Activated naive CD8-positive, alpha-beta T cell (primary cell): Measurements from ENCODE around the gene FOXP4.
"Not testable (repeated sequence)": the region's sequence is repeated elsewhere in the genome, so short reads cannot be mapped to it uniquely, and the experiment has no call there.

Experiments
- H3K27ac Mint-ChIP-seq: one replicate; pipeline ENCODE4 v1.8.0; 2021; ENCODE audit warnings: mixed read lengths
- H3K27me3 Mint-ChIP-seq: one replicate; pipeline ENCODE4 v1.8.0; 2021; ENCODE audit warnings: mixed read lengths
- H3K36me3 Mint-ChIP-seq: one replicate; pipeline ENCODE4 v1.8.0; 2021; ENCODE audit warnings: mixed read lengths
- H3K4me1 Mint-ChIP-seq: one replicate; pipeline ENCODE4 v1.8.0; 2021; ENCODE audit warnings: low read depth, mixed read lengths
- H3K4me3 Mint-ChIP-seq: one replicate; pipeline ENCODE4 v1.8.0; 2021; ENCODE audit warnings: mild to moderate bottlenecking, mixed read lengths
- H3K9me3 Mint-ChIP-seq: one replicate; pipeline ENCODE4 v1.8.0; 2021; ENCODE audit warnings: low read depth, mixed read lengths

The FOXP4 gene

GRCh38 chr6:41599852-41600445 lies 53.8 kb downstream of the FOXP4 start:
- H3K4me1 Mint-ChIP-seq = peaks cover 8% of the 10 kb centered on the region
- peaks cover 1% of the 10 kb centered on the region for H3K27me3 Mint-ChIP-seq
- H3K27ac Mint-ChIP-seq = no peak overlapping the region
- H3K9me3 Mint-ChIP-seq = no peaks in the 10 kb centered on the region
- no peaks in the 10 kb centered on the region for H3K36me3 Mint-ChIP-seq
- no peak overlapping the region for H3K4me3 Mint-ChIP-seq

DNA sequence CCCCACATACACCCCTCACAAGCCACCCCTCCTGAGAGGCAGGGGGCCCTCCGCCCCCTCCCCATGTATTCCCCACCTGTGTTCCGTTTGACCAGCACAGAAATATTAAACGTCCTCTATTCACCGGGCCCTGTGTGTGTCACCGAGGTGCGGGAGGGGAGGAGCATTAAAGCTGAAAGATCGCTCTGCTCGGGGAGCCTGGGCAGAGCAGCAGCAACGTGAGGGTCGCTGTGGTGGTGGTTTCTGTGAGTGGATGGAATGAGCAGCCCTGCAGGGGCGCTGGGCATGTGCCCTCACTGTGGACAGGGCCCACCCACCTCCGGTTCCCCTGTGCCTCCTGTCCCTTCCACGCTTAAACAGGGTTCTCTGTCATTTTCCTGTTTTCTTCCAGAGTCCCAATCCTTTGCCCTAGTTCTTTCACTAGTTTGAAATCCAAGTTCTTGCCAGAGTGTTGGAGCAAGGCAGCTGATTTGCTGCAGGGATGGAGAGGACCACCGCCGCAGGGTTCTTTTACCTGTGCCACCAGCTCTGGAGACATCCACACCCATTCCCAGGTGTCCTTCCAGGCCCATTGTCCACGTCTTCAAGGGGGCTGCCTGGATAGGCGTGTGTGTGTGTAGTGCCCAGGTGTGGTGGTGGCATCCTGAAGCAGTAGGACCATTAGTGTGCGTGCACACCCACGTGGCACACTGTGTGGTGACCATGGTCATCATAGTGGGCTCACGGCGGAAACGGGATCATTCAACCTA lies 54.5 kb downstream of the FOXP4 start:
- H3K4me1 Mint-ChIP-seq = peaks cover 8% of the 10 kb centered on the region
- H3K9me3 Mint-ChIP-seq = no peaks in the 10 kb centered on the region
- no peak overlapping the region for H3K27ac Mint-ChIP-seq
- no peaks in the 10 kb centered on the region for H3K36me3 Mint-ChIP-seq
- H3K27me3 Mint-ChIP-seq = peaks cover 1% of the 10 kb centered on the region
- H3K4me3 Mint-ChIP-seq = no peak overlapping the region

GRCh38 chr6:41601248-41601549 lies 55.0 kb downstream of the FOXP4 start:
- Mint-ChIP-seq H3K4me1 (peaks cover 8% of the 10 kb centered on the region), H3K36me3 (no peaks in the 10 kb centered on the region), H3K27ac (no peak overlapping the region)

DNA sequence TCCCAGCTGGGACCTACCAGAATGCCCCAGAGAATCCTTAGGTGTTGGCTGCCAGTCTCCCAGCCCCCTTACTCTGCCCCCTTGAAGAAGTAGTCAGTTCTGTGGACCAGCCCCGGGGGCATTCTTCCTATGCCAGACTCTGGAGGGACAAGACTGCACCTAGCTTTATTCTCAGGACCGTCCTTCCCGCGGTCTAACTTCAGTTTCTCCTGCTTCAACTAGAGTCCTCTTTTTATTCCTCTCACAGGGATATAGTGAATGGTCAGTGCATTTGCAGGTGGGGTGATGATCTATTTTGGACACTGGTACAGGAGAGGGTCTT lies 56.2 kb downstream of the FOXP4 start:
- H3K4me3 Mint-ChIP-seq = no peak overlapping the region
- no peaks in the 10 kb centered on the region for H3K9me3 Mint-ChIP-seq

More at GRCh38 chr6:41601248-41601549, 55.0 kb downstream of the FOXP4 start:
- no peak overlapping the region for H3K4me3 Mint-ChIP-seq
- H3K27me3 Mint-ChIP-seq = peaks cover 1% of the 10 kb centered on the region
- no peaks in the 10 kb centered on the region for H3K9me3 Mint-ChIP-seq

DNA sequence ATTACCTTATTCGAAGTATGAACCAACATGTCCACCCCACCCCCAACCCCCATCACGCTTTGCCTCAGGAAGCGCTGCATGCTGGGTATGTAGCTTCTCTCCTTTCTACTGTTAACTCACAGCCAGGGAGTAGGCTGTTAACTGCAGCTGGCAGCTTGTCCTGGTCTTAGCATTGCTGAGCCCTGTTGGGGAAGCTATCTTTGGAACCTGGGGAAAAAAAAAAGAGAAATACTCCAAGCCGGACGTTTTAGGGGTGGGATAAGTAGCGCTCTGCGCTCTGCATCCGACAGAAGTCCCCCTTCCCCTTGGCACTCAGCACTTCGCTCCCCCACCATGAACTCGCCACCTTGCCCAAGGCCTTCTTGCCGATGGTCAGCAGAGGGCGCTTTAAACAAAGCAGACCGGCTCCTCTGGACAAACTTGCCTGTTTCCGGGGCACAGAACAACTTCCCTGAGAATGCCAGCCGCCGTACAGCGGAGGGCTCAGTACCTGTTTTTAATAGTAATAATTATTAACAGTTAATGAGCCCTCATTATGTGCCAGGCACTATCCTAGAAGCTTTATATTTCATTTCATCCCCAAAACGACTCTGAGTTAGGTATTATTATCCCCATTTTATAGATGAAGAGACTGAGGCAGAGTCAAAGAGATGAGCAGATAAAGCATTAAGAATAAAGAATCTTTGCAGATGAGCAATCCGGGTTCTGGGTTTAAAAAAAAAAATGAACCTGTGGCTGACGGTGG lies 56.9 kb downstream of the FOXP4 start:
- H3K4me1 Mint-ChIP-seq = peaks cover 8% of the 10 kb centered on the region
- peaks cover 1% of the 10 kb centered on the region for H3K27me3 Mint-ChIP-seq

More for the DNA sequence above, 56.2 kb downstream of the FOXP4 start:
- Mint-ChIP-seq H3K36me3 (no peaks in the 10 kb centered on the region), H3K27me3 (peaks cover 1% of the 10 kb centered on the region), H3K4me1 (peaks cover 8% of the 10 kb centered on the region), H3K27ac (no peak overlapping the region)

GRCh38 chr6:41604006-41604405 lies 57.8 kb downstream of the FOXP4 start:
- peaks cover 1% of the 10 kb centered on the region for H3K27me3 Mint-ChIP-seq
- H3K4me3 Mint-ChIP-seq = no peak overlapping the region
- no peaks in the 10 kb centered on the region for H3K36me3 Mint-ChIP-seq
- H3K4me1 Mint-ChIP-seq = peaks cover 8% of the 10 kb centered on the region
- H3K27ac Mint-ChIP-seq = no peak overlapping the region
- H3K9me3 Mint-ChIP-seq = no peaks in the 10 kb centered on the region

More for the DNA sequence above, 56.9 kb downstream of the FOXP4 start:
- Mint-ChIP-seq H3K9me3 (no peaks in the 10 kb centered on the region), H3K4me3 (no peak overlapping the region), H3K27ac (no peak overlapping the region), H3K36me3 (no peaks in the 10 kb centered on the region)

DNA sequence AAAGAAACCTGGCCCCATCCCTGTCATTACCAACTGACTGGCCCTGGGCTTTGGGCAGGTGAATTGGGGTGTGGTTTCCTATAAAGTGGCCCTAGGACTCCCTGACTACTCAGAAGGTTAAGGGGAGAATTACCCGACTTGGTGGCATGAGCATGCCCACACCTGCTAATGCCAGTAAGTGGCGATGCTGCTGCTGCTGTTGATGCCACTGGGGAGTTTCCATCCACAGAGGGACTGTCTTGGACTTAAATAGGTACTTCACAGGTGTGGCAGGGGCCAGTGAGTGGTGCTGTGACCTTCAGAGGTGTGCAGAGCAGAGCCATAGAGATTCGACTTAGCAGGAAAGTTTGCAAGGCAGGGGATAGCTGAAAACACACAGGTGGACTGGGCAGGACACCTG lies 59.5 kb downstream of the FOXP4 start:
- Mint-ChIP-seq H3K4me1 (peaks cover 8% of the 10 kb centered on the region), H3K36me3 (no peaks in the 10 kb centered on the region), H3K9me3 (no peaks in the 10 kb centered on the region)

DNA sequence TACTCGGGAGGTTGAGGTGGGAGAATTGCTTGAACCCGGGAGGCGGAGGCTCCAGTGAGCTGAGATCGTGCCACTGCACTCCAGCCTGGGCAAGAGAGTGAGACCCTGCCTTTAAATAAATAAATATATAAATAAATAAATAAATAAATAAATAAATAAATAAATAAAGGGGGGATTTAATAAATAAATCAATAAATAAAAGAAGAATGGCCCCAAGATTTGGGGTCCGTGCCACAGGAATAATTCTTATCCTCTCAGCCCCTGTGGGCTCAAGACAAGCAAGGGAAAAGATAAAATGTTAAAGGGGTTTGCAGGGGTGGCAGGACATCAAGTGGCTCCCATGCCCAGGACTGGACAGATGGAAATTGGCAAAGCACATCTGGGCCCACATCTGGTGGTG lies 60.9 kb downstream of the FOXP4 start:
- Mint-ChIP-seq H3K4me3 (no peak overlapping the region), H3K27me3 (peaks cover 1% of the 10 kb centered on the region), H3K27ac (no peak overlapping the region), H3K4me1 (peaks cover 8% of the 10 kb centered on the region), H3K9me3 (no peaks in the 10 kb centered on the region), H3K36me3 (no peaks in the 10 kb centered on the region)

More for the DNA sequence above, 59.5 kb downstream of the FOXP4 start:
- Mint-ChIP-seq H3K4me3 (no peak overlapping the region), H3K27ac (no peak overlapping the region), H3K27me3 (peaks cover 1% of the 10 kb centered on the region)

DNA sequence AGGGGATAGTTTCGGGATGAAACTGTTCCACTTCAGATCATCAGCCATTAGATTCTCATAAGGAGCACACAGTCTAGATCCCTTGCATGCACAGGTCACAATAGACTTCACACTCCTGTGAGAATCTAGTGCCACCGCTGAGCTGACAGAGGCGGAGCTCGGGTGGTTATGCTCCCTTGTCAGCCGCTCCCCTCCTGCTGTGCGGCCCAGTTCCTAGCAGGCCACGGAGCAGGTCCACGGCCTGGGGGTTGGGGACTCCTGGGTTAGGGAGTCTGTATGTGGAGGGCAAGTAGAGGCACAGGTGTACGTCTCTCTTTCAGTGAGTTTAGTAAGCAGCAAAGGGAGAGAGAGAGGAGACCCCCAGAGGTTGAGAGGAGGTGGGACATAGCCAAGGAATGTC lies 61.6 kb downstream of the FOXP4 start:
- H3K27ac Mint-ChIP-seq = no peak overlapping the region
- peaks cover 2% of the 10 kb centered on the region for H3K36me3 Mint-ChIP-seq
- no peaks in the 10 kb centered on the region for H3K9me3 Mint-ChIP-seq
- no peak overlapping the region for H3K4me3 Mint-ChIP-seq
- H3K27me3 Mint-ChIP-seq = peaks cover 3% of the 10 kb centered on the region
- peaks cover 6% of the 10 kb centered on the region for H3K4me1 Mint-ChIP-seq

- H3K9me3 Mint-ChIP-seq = no peaks in the 10 kb centered on the region
- H3K27ac Mint-ChIP-seq = no peak overlapping the region
- no peak overlapping the region for H3K4me3 Mint-ChIP-seq
- H3K27me3 Mint-ChIP-seq = peaks cover 2% of the 10 kb centered on the region
- no peaks in the 10 kb centered on the region for H3K4me1 Mint-ChIP-seq
- H3K36me3 Mint-ChIP-seq = peaks cover 2% of the 10 kb centered on the region
These were observed 62.4 kb downstream of the FOXP4 start for GRCh38 chr6:41608443-41609151.

GRCh38 chr6:41614715-41615114 lies 68.5 kb downstream of the FOXP4 start:
- H3K27me3 Mint-ChIP-seq = peaks cover 6% of the 10 kb centered on the region
- H3K36me3 Mint-ChIP-seq = peaks cover 2% of the 10 kb centered on the region
- no peak overlapping the region for H3K4me3 Mint-ChIP-seq
- no peaks in the 10 kb centered on the region for H3K4me1 Mint-ChIP-seq
- no peak overlapping the region for H3K27ac Mint-ChIP-seq
- no peaks in the 10 kb centered on the region for H3K9me3 Mint-ChIP-seq

GRCh38 chr6:41615311-41615710 lies 69.1 kb downstream of the FOXP4 start:
- peaks cover 2% of the 10 kb centered on the region for H3K36me3 Mint-ChIP-seq
- no peak overlapping the region for H3K27ac Mint-ChIP-seq
- H3K4me3 Mint-ChIP-seq = no peak overlapping the region
- peaks cover 6% of the 10 kb centered on the region for H3K27me3 Mint-ChIP-seq
- no peaks in the 10 kb centered on the region for H3K9me3 Mint-ChIP-seq
- no peaks in the 10 kb centered on the region for H3K4me1 Mint-ChIP-seq

GRCh38 chr6:41618598-41618997 lies 72.4 kb downstream of the FOXP4 start:
- Mint-ChIP-seq H3K4me3 (no peak overlapping the region), H3K36me3 (peaks cover 4% of the 10 kb centered on the region), H3K27me3 (peaks cover 4% of the 10 kb centered on the region), H3K27ac (no peak overlapping the region), H3K9me3 (peaks cover 8% of the 10 kb centered on the region), H3K4me1 (no peaks in the 10 kb centered on the region)

GRCh38 chr6:41619193-41619592 lies 73.0 kb downstream of the FOXP4 start:
- not testable (repeated sequence) for H3K36me3 Mint-ChIP-seq

GRCh38 chr6:41621367-41621766 lies 75.2 kb downstream of the FOXP4 start:
- peaks cover 12% of the 10 kb centered on the region for H3K9me3 Mint-ChIP-seq
- H3K4me1 Mint-ChIP-seq = peaks cover 11% of the 10 kb centered on the region
- H3K27ac Mint-ChIP-seq = no peak overlapping the region
- no peak overlapping the region for H3K4me3 Mint-ChIP-seq
- peaks cover 4% of the 10 kb centered on the region for H3K36me3 Mint-ChIP-seq
- no peaks in the 10 kb centered on the region for H3K27me3 Mint-ChIP-seq

More at GRCh38 chr6:41619193-41619592, 73.0 kb downstream of the FOXP4 start:
- H3K27ac Mint-ChIP-seq, H3K9me3 Mint-ChIP-seq, H3K27me3 Mint-ChIP-seq, H3K4me1 Mint-ChIP-seq, H3K4me3 Mint-ChIP-seq: not testable (repeated sequence)
